DND-41 (cell line): ENCODE data around the gene DLG1.

ENCODE experiments used
- ATAC-seq: fragments of 200-7000 bp; cut with Tn5 transposase; 3 replicates; pipeline ENCODE4 v1.9.1; 2021; ENCODE audit warnings: low read depth; ENCODE audit not compliant: insufficient read depth
- DNase-seq: peaks from one replicate; pipeline ENCODE4 v3.0.0-alpha.2; 2020
- H2AFZ ChIP-seq: 2 replicates; pipeline ENCODE4 v1.6.0; 2012; ENCODE audit warnings: low read depth, low read length
- H3K27ac ChIP-seq: 2 replicates; pipeline ENCODE4 v1.5.1; 2012; ENCODE audit warnings: low read length, inconsistent platforms
- H3K27me3 ChIP-seq: fragments of 200-600 bp; sonication (generic); 2 replicates; pipeline ENCODE4 v1.6.0; 2012; ENCODE audit warnings: low read length, mild to moderate bottlenecking, inconsistent platforms; ENCODE audit not compliant: insufficient read depth, poor library complexity
- H3K36me3 ChIP-seq: 2 replicates; pipeline ENCODE4 v1.5.1; 2012; ENCODE audit warnings: low read length, inconsistent platforms; ENCODE audit not compliant: insufficient read depth
- H3K4me1 ChIP-seq: 2 replicates; pipeline ENCODE4 v1.5.1; 2012; ENCODE audit warnings: mild to moderate bottlenecking, low read length; ENCODE audit not compliant: insufficient read depth
- H3K4me2 ChIP-seq: 2 replicates; pipeline ENCODE4 v1.6.0; 2012; ENCODE audit warnings: mild to moderate bottlenecking, moderate library complexity, low read length, inconsistent platforms; ENCODE audit not compliant: insufficient read depth
- H3K4me3 ChIP-seq, 2 experiments: fragments of 200-600 bp in 1 of 2; shearing (Covaris generic) in 1 of 2; 2 replicates each; pipeline ENCODE4 v1.5.1; 2012 to 2016; ENCODE audit warnings: inconsistent platforms in 2 of 2, low read length in 2 of 2, mild to moderate bottlenecking in 2 of 2, low read depth in 1 of 2, moderate library complexity in 1 of 2
- H3K79me2 ChIP-seq: 2 replicates; pipeline ENCODE4 v1.6.0; 2012; ENCODE audit warnings: low read length, inconsistent platforms; ENCODE audit not compliant: insufficient read depth
- H3K9ac ChIP-seq: 2 replicates; pipeline ENCODE4 v1.6.0; 2012; ENCODE audit warnings: low read depth, mild to moderate bottlenecking, inconsistent platforms, low read length, moderate library complexity
- H3K9me3 ChIP-seq: 2 replicates; pipeline ENCODE4 v1.5.1; 2012; ENCODE audit warnings: low read length, moderate library complexity, mild to moderate bottlenecking, inconsistent platforms; ENCODE audit not compliant: insufficient read depth, severe bottlenecking
- H4K20me1 ChIP-seq: 2 replicates; pipeline ENCODE4 v1.6.0; 2012; ENCODE audit warnings: low read length; ENCODE audit not compliant: insufficient read depth
- CTCF ChIP-seq: IDR thresholded peaks from 2 replicates; pipeline ENCODE4 v1.5.1; 2012; ENCODE audit warnings: borderline replicate concordance, low read length, moderate library complexity, mild to moderate bottlenecking; ENCODE audit not compliant: poor library complexity, severe bottlenecking; ENCODE audit errors: extremely low read depth
- EZH2 ChIP-seq: IDR thresholded peaks from 3 replicates; pipeline ENCODE4 v1.6.1; 2012; ENCODE audit warnings: borderline replicate concordance, low read depth, mild to moderate bottlenecking, moderate library complexity, low read length, inconsistent platforms; ENCODE audit not compliant: severe bottlenecking

Gene DLG1

DNA sequence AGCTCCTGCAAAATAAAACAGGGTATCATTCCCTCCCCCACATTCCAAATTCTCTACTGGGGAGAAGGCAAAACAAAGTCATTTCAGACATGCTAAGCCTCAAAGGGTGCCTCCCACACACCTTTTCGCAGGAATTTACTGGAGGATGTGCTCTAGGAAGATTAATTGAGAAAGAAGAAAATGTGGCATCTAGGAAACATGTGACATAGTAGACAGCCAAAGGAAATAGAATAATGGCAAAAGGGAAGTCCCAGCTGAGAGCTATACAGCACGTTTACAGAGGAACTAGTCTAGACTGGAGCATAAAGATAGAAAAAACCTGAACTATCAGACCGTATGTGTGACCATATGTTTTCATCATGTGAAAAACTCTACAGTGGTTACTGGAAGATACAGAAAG lies 210.0 kb downstream of the DLG1 start:
- no peak overlapping the region for H3K4me2 ChIP-seq
- no peak overlapping the region for H3K27ac ChIP-seq
- DNase-seq = no peak
- H3K79me2 ChIP-seq = no peaks in the 10 kb centered on the region
- no peak overlapping the region for H2AFZ ChIP-seq
- TF ChIP-seq EZH2 = no peak
- TF ChIP-seq CTCF = no peak
- no peaks in the 10 kb centered on the region for H3K27me3 ChIP-seq
- no peaks in the 10 kb centered on the region for H3K9me3 ChIP-seq
- ATAC-seq = no peak
- peaks cover 8% of the 10 kb centered on the region; the same call in 1 of the 2 replicates for H3K36me3 ChIP-seq
- H3K4me1 ChIP-seq = no peaks in the 10 kb centered on the region
- no peak overlapping the region for H3K9ac ChIP-seq
- H4K20me1 ChIP-seq = no peaks in the 10 kb centered on the region
- H3K4me3 ChIP-seq = no peak overlapping the region

- Histone ChIP-seq H3K4me1 (no peaks in the 10 kb centered on the region), H3K4me2 (no peak overlapping the region), H3K27me3 (no peaks in the 10 kb centered on the region), H4K20me1 (no peaks in the 10 kb centered on the region), H3K4me3 (no peak overlapping the region), H3K9me3 (no peaks in the 10 kb centered on the region), H3K36me3 (peaks cover 11% of the 10 kb centered on the region; the same call in 1 of the 2 replicates), H3K27ac (no peak overlapping the region), H2AFZ (no peak overlapping the region), H3K9ac (no peak overlapping the region), H3K79me2 (no peaks in the 10 kb centered on the region)
- ATAC-seq = no peak
- no peak for TF ChIP-seq EZH2
- no peak for TF ChIP-seq CTCF
- no peak for DNase-seq
These were observed 213.3 kb downstream of the DLG1 start for GRCh38 chr3:197085137-197085536.

- no peaks in the 10 kb centered on the region for H3K4me1 ChIP-seq
- no peak for TF ChIP-seq EZH2
- no peak for TF ChIP-seq CTCF
- H3K4me2 ChIP-seq = no peak overlapping the region
- no peak overlapping the region for H3K9ac ChIP-seq
- H4K20me1 ChIP-seq = no peaks in the 10 kb centered on the region
- ATAC-seq (no peak), DNase-seq (no peak)
- H3K27ac ChIP-seq = no peak overlapping the region
- H3K4me3 ChIP-seq = no peak overlapping the region
- peaks cover 12% of the 10 kb centered on the region; the same call in 1 of the 2 replicates for H3K36me3 ChIP-seq
- no peaks in the 10 kb centered on the region for H3K9me3 ChIP-seq
- H3K79me2 ChIP-seq = no peaks in the 10 kb centered on the region
- H3K27me3 ChIP-seq = no peaks in the 10 kb centered on the region
- no peak overlapping the region for H2AFZ ChIP-seq
These were observed 214.9 kb downstream of the DLG1 start for GRCh38 chr3:197083486-197083885.

- no peak overlapping the region for H2AFZ ChIP-seq
- no peak overlapping the region for H3K9ac ChIP-seq
- no peaks in the 10 kb centered on the region for H3K4me1 ChIP-seq
- ATAC-seq (no peak), DNase-seq (no peak)
- H3K4me3 ChIP-seq = no peak overlapping the region
- H4K20me1 ChIP-seq = no peaks in the 10 kb centered on the region
- H3K9me3 ChIP-seq = no peaks in the 10 kb centered on the region
- no peak overlapping the region for H3K27ac ChIP-seq
- TF ChIP-seq CTCF (no peak), EZH2 (no peak)
- no peaks in the 10 kb centered on the region for H3K27me3 ChIP-seq
- peaks cover 12% of the 10 kb centered on the region; the same call in 1 of the 2 replicates for H3K36me3 ChIP-seq
- no peak overlapping the region for H3K4me2 ChIP-seq
- H3K79me2 ChIP-seq = no peaks in the 10 kb centered on the region
These were observed 215.5 kb downstream of the DLG1 start for GRCh38 chr3:197082871-197083270.
